ENCODE measurements around the gene EXOG.
"Not testable (repeated sequence)": the region's sequence is repeated elsewhere in the genome, so short reads cannot be mapped to it uniquely, and the experiment has no call there.

EXOG gene

DNA sequence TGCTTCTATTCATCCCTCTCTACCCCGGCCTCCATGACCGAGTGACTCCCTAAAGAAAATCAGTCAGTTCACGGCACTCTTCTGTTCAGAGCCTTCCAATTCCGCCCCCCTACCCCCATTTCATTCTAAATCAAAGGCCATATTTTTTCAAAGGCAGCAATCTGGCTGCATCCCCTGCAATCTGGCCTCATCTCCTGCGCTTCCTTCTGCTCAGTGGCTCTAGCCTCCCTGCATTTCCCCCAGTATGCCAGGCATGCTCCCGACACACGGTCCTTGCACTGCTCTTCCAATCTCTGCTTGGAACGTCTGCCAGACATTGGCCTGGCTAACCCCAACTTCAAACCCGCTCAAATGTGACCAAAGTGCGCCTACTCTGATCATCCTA is 67.7 kb downstream of the EXOG start:
- DNase-seq (ENCODE audit: low read depth in 3 of 3): no peak

DNA sequence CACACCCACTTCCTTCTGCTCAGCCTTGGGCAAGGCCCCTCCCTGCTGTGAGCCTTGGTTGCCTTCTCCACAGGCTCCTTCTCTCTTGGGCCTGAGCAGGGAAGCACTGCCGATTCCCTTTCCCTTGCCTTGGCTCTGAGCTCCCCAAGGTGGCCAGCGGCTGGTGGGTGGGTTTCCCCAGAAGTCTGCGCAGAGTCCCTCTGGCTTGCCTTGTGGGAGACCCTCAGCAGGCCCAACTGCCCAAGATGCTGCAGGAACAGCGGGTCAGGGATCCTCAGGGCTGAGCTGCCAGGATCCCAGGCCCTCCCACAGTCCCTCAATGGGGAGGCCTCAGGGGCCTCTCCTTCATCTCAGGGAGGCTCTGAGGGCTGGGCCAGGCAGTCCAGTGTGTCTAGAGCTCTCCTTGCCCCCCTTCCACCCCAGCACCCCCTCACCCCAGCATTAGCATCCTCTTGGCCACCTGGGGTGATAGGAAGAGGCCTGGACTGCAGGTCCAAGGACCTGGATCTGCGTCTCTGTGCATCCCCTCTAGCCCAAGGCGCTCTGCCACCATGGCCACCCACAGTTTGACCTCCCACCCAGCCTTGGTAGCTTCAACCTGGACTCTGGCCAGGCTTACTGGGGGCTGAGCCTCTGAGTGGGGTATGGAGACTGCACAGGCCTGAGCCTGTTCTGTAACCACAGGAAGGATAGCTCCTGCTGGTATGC is 68.6 kb downstream of the EXOG start:
- DNase-seq (ENCODE audit: low read depth in 3 of 3): no peak

DNA sequence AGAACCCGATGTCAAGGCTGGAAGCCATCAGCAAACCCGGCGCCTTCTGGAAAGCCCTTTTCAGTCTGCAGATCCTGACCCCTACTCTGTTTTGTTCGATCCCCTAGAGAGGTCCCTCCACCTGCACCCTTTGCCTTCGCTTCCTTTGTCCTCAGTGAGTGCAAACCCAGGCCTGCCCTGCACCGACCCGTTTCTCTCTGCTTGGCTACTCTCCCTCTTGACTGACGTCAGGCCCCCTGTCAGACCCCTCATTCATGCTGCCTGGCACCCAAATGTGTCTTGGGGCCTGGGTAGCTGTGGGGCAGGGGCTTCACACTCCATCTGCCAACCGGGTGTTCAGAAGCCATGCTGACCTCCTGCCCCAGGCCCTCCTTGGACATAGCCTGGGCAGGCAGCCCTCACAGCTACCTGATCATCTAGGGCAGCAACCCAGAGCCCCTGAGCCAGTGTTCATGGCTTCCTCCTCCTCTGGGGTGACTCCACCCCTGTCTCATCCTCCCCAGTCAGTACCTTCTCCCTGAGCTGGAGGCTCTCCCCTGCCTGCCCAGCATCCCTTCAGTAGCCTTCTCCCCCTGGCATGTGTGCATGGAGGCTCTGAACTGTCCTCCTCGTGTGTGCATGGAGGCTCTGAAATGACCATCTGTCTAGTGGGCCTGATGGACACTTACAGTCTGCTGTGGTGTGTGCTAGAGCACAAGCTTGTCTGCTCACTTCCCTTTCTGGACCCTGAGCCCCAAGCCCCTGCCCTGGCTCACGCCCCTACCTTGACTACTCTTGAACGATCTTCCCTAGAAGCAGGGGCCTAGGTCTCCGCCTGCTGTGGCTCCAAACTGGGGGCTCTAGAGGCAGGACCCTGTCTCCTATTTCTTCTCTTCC is 69.4 kb downstream of the EXOG start:
- no peak for DNase-seq (ENCODE audit: low read depth in 3 of 3)

DNA sequence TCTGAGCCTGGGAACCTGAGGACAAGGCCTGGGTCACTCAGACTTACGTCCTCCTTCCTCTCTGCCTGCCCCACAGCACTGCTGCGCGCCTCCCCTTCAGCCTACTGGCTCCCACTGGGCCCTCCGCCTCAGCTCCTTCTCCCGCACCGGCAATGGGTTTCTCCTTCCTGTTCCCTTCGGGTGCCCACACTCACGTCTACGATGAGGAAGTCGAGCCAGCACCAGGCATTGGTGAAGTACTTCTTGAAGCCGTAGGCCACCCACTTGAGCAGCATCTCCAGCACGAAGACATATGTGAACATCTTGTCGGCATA is 70.0 kb downstream of the EXOG start:
- no peak for DNase-seq (ENCODE audit: low read depth in 3 of 3)

DNA sequence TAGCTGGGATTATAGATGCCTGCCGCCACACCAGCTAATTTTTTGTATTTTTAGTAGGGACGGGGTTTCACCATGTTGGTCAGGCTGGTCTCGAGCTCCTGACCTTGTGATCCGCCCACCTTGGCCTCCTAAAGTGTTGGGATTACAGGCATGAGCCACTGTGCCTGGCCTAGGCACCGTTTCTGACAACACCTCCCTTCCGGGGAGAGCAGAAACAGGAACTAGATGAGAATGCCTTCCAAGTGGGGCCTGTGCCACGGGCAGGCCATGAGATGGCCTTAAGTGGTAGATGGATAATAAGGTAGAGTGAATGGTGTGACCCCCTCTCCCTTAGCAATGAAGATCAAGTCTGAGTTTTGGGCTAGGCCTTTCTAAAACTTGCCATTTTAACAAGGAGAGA is 70.7 kb downstream of the EXOG start:
- not testable (repeated sequence) for DNase-seq (ENCODE audit: low read depth in 3 of 3)

DNA sequence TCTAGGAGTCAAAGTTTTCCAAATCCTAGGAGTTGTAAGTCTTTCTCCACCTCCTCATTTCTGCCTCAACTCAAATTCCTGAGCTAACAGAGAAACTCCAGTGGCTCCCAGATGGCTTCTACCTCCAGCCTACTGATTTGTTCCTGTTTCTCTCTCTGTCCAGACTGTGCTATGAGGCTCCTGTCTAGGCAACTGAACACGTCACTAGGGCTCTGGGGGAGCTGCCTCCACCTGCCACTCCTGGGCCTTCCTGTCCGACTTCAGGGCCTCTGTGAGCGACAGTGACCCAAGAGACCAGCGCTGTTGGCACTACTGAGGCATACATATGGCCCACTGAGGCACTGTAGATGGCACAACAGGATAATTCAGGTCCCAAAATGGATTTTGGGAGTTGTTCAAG is 71.4 kb downstream of the EXOG start:
- no peak for DNase-seq (ENCODE audit: low read depth in 3 of 3)

DNA sequence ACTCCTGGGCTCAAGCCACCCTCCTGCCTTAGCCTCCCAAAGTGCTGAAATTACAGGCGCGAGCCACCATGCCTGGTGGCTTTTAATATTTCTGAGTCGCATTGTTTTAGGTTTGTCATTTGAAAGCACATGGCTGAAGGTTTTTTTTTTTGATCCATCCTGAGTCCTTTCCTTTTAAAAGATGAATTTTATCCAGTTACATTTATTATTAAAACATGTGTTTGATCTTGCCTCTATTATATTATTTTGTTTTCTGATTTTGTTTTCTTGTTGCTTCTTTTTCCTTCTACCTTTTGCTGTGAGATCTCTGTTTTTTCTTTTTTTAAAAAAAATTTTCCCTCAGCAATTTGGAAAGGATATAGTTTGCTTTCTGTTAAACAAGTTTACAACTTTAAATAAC is 77.0 kb downstream of the EXOG start:
- DNase-seq (ENCODE audit: low read depth in 3 of 3): no peak

DNA sequence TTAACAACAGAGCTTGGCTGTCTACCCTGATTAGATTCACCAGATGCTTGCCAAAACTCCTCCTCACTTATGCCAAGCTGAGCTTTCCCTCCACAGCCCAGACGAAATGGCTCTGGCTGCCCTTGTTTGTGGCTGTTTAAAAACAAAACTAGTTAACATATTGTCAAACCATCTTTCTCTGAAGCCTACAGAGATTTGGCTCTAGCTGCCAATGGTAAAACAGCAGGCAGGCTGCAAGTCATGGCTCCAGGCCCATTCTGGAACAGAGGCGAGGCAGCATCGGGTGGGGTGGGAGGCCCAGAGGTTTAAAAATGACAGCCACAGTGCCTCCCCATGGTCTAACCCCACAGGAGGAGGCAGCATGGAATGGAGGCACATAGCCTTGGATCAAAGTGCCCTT is 77.4 kb downstream of the EXOG start:
- DNase-seq (ENCODE audit: low read depth in 3 of 3): no peak

DNA sequence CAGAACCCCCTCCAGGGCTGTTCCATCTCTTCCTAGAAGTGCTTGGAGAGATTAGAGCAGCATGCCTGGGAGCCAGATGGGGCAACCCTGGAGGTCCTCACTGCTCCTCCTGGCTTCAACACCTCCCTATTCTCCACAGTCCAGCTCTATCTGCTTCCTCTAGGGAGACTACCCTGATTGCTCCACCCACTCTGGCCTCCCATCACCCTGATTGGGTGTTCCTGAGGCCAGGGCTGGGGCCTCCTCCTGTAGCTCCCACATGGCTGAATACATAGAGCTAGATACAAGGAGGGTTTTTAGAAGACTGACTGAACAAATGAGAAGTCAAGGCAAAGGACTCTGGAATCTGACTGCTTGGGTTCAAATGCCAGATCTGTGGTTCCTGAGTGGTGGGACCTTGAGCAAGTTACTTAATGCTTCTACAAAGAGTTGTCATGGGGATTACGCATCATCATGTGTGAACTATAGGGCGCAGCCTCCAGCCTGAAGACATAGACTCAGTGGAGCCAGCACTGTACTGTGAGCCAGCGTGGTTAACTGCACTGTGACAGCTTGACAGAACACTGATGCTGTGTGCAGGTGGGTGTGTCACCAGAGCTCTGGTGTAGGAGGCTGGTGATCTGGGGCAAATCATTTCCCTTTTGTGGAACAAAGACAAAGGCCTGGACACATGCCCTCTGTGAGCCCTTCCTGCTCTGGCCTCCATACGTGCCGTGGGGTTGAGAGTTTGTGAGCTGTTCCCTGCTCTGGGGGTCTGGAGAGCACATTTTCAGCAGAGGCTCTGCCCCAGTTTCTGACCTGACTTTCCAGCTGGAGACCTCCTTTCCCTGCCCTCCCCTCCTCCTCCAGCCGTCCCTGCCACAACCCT is 78.5 kb downstream of the EXOG start:
- no peak for DNase-seq (ENCODE audit: low read depth in 3 of 3)

DNA sequence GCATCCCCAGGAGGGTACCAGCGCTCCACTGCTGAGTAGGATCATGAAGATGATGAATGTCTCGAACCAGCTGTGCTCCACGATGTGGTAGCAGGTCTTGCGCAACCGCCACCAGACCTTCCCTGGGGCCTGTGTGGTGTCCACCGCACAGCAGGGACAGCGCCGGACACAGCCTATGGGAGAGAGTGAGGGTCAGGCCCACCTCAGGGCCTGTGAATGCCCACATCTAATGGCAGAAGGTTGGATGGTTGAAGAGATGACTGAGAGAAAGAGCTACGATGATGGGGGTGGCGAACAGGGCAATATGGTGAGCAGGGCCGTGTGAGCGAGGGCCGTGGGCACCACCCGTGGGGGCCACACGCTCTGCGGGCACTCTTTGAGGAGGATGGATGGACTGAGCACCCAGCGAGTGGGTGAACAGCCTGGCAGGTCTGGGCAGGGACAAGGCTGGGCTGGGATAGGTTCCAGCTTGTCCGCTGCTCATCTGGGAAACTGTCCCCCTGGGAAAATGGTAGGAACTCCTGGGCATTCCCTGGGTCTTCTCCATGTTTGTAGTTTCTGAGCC is 79.2 kb downstream of the EXOG start:
- DNase-seq (ENCODE audit: low read depth in 3 of 3): no peak
